Dermis microvascular lymphatic vessel endothelial cell (primary cell): ENCODE results near the gene PLCL2. TPM values are rescaled to one million over a fixed set of nuclear protein-coding genes. Genes with fewer than 3 reads are reported as not detected.

Experiments used
- DNase-seq, 2 donors: peaks; one replicate each; pipeline versions ENCODE4 v3.0.0 to v3.0.0-alpha.2; 2010; ENCODE audit warnings: low read depth in 2 of 2
- total RNA-seq: library from RNA; depleted of rRNA; stranded (reverse); fragments of >200 nt; gene quantifications from 2 replicates; pipeline ENCODE4 v1.2.1, GENCODE V29; 2014

Gene PLCL2
- total RNA-seq, 1 donor from 2014 or later, result 10.7 TPM

GRCh38 chr3:17007284-17007683 is 122.5 kb downstream of the PLCL2 start:
- no peak for DNase-seq

- peak in 1 of 2 donors; percentile 30 for DNase-seq
Observed at GRCh38 chr3:17009826-17010225, 125.1 kb downstream of the PLCL2 start.

- DNase-seq, result no peak
Observed at GRCh38 chr3:17011728-17012338, 127.1 kb downstream of the PLCL2 start.

GRCh38 chr3:17013050-17013449 is 128.3 kb downstream of the PLCL2 start:
- DNase-seq, result no peak

GRCh38 chr3:17013571-17013970 is 128.8 kb downstream of the PLCL2 start:
- no peak for DNase-seq

- DNase-seq, result no peak
Observed at GRCh38 chr3:17014284-17014683, 129.5 kb downstream of the PLCL2 start.

- DNase-seq, result no peak
Observed at GRCh38 chr3:17014709-17015108, 130.0 kb downstream of the PLCL2 start.

- no peak for DNase-seq
Observed at GRCh38 chr3:17021614-17022013, 136.9 kb downstream of the PLCL2 start.

GRCh38 chr3:17023006-17023664 is 138.4 kb downstream of the PLCL2 start:
- peak in 1 of 2 donors; percentile 52 for DNase-seq

- no peak for DNase-seq
Observed at GRCh38 chr3:17025594-17026139, 140.9 kb downstream of the PLCL2 start.

GRCh38 chr3:17027318-17027717 is 142.6 kb downstream of the PLCL2 start:
- no peak for DNase-seq

- no peak for DNase-seq
Observed at GRCh38 chr3:17028363-17028762, 143.6 kb downstream of the PLCL2 start.

GRCh38 chr3:17030438-17030837 is 145.7 kb downstream of the PLCL2 start:
- DNase-seq, result no peak

- DNase-seq, result no peak
Observed at GRCh38 chr3:17030956-17031652, 146.3 kb downstream of the PLCL2 start.

GRCh38 chr3:17032407-17033034 is 147.8 kb downstream of the PLCL2 start:
- peak; percentile 30 to 60 for DNase-seq

- DNase-seq, result no peak
Observed at GRCh38 chr3:17033516-17034168, 148.9 kb downstream of the PLCL2 start.

GRCh38 chr3:17035033-17035432 is 150.3 kb downstream of the PLCL2 start:
- no peak for DNase-seq

GRCh38 chr3:17035966-17036365 is 151.2 kb downstream of the PLCL2 start:
- no peak for DNase-seq

GRCh38 chr3:17038141-17038540 is 153.4 kb downstream of the PLCL2 start:
- DNase-seq, result no peak

- no peak for DNase-seq
Observed at GRCh38 chr3:17038900-17039553, 154.3 kb downstream of the PLCL2 start.

- DNase-seq, result peak; percentile 4 to 90
Observed at GRCh38 chr3:17039594-17039993, 154.8 kb downstream of the PLCL2 start.
